Measurements from ENCODE around the gene MLLT6.

MLLT6 gene

GRCh38 chr17:38706505-38707216, 1.6 kb downstream of the MLLT6 start:
- DNase-seq (ENCODE audit: low read depth in 4 of 4, low spot score in 1 of 4): peak in 1 of 4 experiments; percentile 33

GRCh38 chr17:38707678-38708351, 2.7 kb downstream of the MLLT6 start:
- DNase-seq (ENCODE audit: low read depth in 4 of 4, low spot score in 1 of 4): no peak

- no peak for DNase-seq (ENCODE audit: low read depth in 4 of 4, low spot score in 1 of 4)
Observed at GRCh38 chr17:38709104-38709820, 4.2 kb downstream of the MLLT6 start.

GRCh38 chr17:38709864-38710603, 5.0 kb downstream of the MLLT6 start:
- no peak for DNase-seq (ENCODE audit: low read depth in 4 of 4, low spot score in 1 of 4)

- no peak for DNase-seq (ENCODE audit: low read depth in 4 of 4, low spot score in 1 of 4)
Observed at GRCh38 chr17:38710604-38710962, 5.5 kb downstream of the MLLT6 start.

- DNase-seq (ENCODE audit: low read depth in 4 of 4, low spot score in 1 of 4): no peak
Observed at GRCh38 chr17:38710985-38711384, 5.9 kb downstream of the MLLT6 start.

GRCh38 chr17:38711792-38712571, 6.9 kb downstream of the MLLT6 start:
- DNase-seq (ENCODE audit: low read depth in 4 of 4, low spot score in 1 of 4): no peak

- no peak for DNase-seq (ENCODE audit: low read depth in 4 of 4, low spot score in 1 of 4)
Observed at GRCh38 chr17:38712593-38712992, 7.5 kb downstream of the MLLT6 start.

GRCh38 chr17:38713456-38714075, 8.5 kb downstream of the MLLT6 start:
- no peak for DNase-seq (ENCODE audit: low read depth in 4 of 4, low spot score in 1 of 4)

GRCh38 chr17:38715216-38715943, 10.3 kb downstream of the MLLT6 start:
- no peak for DNase-seq (ENCODE audit: low read depth in 4 of 4, low spot score in 1 of 4)

GRCh38 chr17:38716368-38717005, 11.4 kb downstream of the MLLT6 start:
- no peak for DNase-seq (ENCODE audit: low read depth in 4 of 4, low spot score in 1 of 4)

GRCh38 chr17:38717139-38717745, 12.2 kb downstream of the MLLT6 start:
- DNase-seq (ENCODE audit: low read depth in 4 of 4, low spot score in 1 of 4): no peak

GRCh38 chr17:38719289-38719942, 14.3 kb downstream of the MLLT6 start:
- no peak for DNase-seq (ENCODE audit: low read depth in 4 of 4, low spot score in 1 of 4)

GRCh38 chr17:38719943-38720641, 15.0 kb downstream of the MLLT6 start:
- DNase-seq (ENCODE audit: low read depth in 4 of 4, low spot score in 1 of 4): no peak

- no peak for DNase-seq (ENCODE audit: low read depth in 4 of 4, low spot score in 1 of 4)
Observed at GRCh38 chr17:38720941-38721340, 15.9 kb downstream of the MLLT6 start.

GRCh38 chr17:38721802-38722201, 16.7 kb downstream of the MLLT6 start:
- DNase-seq (ENCODE audit: low read depth in 4 of 4, low spot score in 1 of 4): no peak

- DNase-seq (ENCODE audit: low read depth in 4 of 4, low spot score in 1 of 4): no peak
Observed at GRCh38 chr17:38724337-38724988, 19.4 kb downstream of the MLLT6 start.

Measured in stimulated activated CD4-positive, alpha-beta T cell treated with anti-CD3 and anti-CD28 coated beads, Interleukin-1b, Interleukin-23, amount 100 ng/mL, for 24 hours (primary cell).